Kidney (tissue), 14 donors: Measurements from ENCODE around the gene TRAPPC8. TPM values are rescaled to one million over a fixed set of nuclear protein-coding genes. Genes with fewer than 3 reads are reported as not detected.

ENCODE experiments used
- DNase-seq, 5 donors: peaks; one replicate each; pipeline ENCODE4 v3.0.0-alpha.2; 2013 to 2020
- FAIRE-seq: peaks from 2 replicates; lab custom pipeline; 2012; peaks lifted over from hg19 to GRCh38; lab: Jason Lieb, UNC
- H3K27ac ChIP-seq, 2 donors: one replicate each; pipeline ENCODE4 v1.7.0; 2013; ENCODE audit warnings: low read depth in 2 of 2, low read length in 2 of 2, inconsistent platforms in 1 of 2
- H3K27me3 ChIP-seq: one replicate; pipeline ENCODE4 v1.7.1; 2013; ENCODE audit warnings: low read length, inconsistent platforms; ENCODE audit not compliant: control insufficient read depth, insufficient read depth
- H3K36me3 ChIP-seq, 3 donors: one replicate each; pipeline versions ENCODE4 v1.7.0 to v1.7.1; 2013; ENCODE audit warnings: low read length in 3 of 3, control low read depth in 1 of 3, inconsistent platforms in 1 of 3; ENCODE audit not compliant: insufficient read depth in 3 of 3, control insufficient read depth in 2 of 3
- H3K4me1 ChIP-seq, 3 donors: one replicate each; pipeline versions ENCODE4 v1.7.0 to v1.7.1; 2013; ENCODE audit warnings: low read length in 3 of 3, inconsistent platforms in 1 of 3, low read depth in 1 of 3; ENCODE audit not compliant: control insufficient read depth in 2 of 3, insufficient read depth in 2 of 3
- H3K4me3 ChIP-seq, 3 donors: one replicate each; pipeline versions ENCODE4 v1.7.0 to v1.8.1; 2013; ENCODE audit warnings: low read length in 3 of 3, control low read depth in 1 of 3, inconsistent platforms in 1 of 3
- H3K9ac ChIP-seq, 3 donors: one replicate each; pipeline versions ENCODE4 v1.7.0 to v1.7.1; 2013; ENCODE audit warnings: low read length in 3 of 3, control low read depth in 1 of 3, inconsistent platforms in 1 of 3
- H3K9me3 ChIP-seq, 3 donors: one replicate each; pipeline versions ENCODE4 v1.7.0 to v1.7.1; 2013; ENCODE audit warnings: low read length in 3 of 3, control low read depth in 1 of 3, inconsistent platforms in 1 of 3; ENCODE audit not compliant: control insufficient read depth in 2 of 3, insufficient read depth in 1 of 3
- CTCF ChIP-seq: IDR thresholded peaks from 3 replicates; pipeline ENCODE4 v1.5.1; 2012; ENCODE audit warnings: mild to moderate bottlenecking, moderate library complexity, borderline replicate concordance; ENCODE audit not compliant: insufficient read depth; ENCODE audit errors: extremely low read depth
- intact Hi-C: fragments of 100-400 bp; cut with DNase I; formaldehyde crosslinking; loops from one replicate; pipeline ENCODE4 v1.11.1; 2022
- polyA plus RNA-seq: library from polyadenylated mRNA; stranded (reverse); fragments of 350-450 nt; fragmentation: Illumina TruSeq; extraction: RNeasy Lipid Tissue Mini Kit (QIAGEN cat#74804); gene quantifications from one replicate; pipeline ENCODE4 v1.2.3, GENCODE V29; 2014; ENCODE audit warnings: low read depth, low replicate concordance; ENCODE audit not compliant: insufficient read depth
- total RNA-seq: library from RNA; stranded (reverse); fragmentation: NEBNext Ultra II Directional; extraction: Animal tissue kit (Norgen Biotek cat#: 25700); gene quantifications from one replicate; pipeline ENCODE4 v1.2.1, GENCODE V29; 2021
- donor health status: control.
- donor health status: control.
- donor health status: control.
- donor health status: control.
- donor health status: control.
- donor health status: DM: yes; HTN: yes; CAD: no.
- donor health status: Normal renal cell carcinoma (clear cell type).

Gene TRAPPC8
- total and polyA plus RNA-seq, 2 donors from 2014 or later, result 28.7 to 44.6 TPM

- H3K27ac ChIP-seq, result no peak overlapping the region
- no peaks in the 10 kb centered on the region for H3K9me3 ChIP-seq
- H3K9ac ChIP-seq, result no peak overlapping the region
- intact Hi-C loops, result no loop called here
- peak; percentile 19 for FAIRE-seq
- TF ChIP-seq CTCF, result no peak
- no peaks in the 10 kb centered on the region for H3K36me3 ChIP-seq
- no peaks in the 10 kb centered on the region for H3K27me3 ChIP-seq
- DNase-seq, result no peak
- H3K4me3 ChIP-seq, result no peak overlapping the region
- H3K4me1 ChIP-seq, result peaks cover 0 to 8% (median 0%) of the 10 kb centered on the region in 3 donors
Measured at GRCh38 chr18:31983976-31984375, 41.0 kb upstream of the TRAPPC8 start.

- H3K27ac ChIP-seq, result no peak overlapping the region
- intact Hi-C loops, result no loop called here
Measured at GRCh38 chr18:31983020-31983419, 40.1 kb upstream of the TRAPPC8 start.

GRCh38 chr18:31980863-31981262, 37.9 kb upstream of the TRAPPC8 start:
- Histone ChIP-seq H3K4me1 (peaks cover 0 to 8% (median 0%) of the 10 kb centered on the region in 3 donors), H3K4me3 (no peak overlapping the region), H3K9ac (no peak overlapping the region), H3K27me3 (no peaks in the 10 kb centered on the region), H3K9me3 (no peaks in the 10 kb centered on the region), H3K36me3 (no peaks in the 10 kb centered on the region), H3K27ac (no peak overlapping the region)
- intact Hi-C loops, result no loop called here
- DNase-seq, result no peak
- TF ChIP-seq CTCF, result no peak
- no peak for FAIRE-seq

More at GRCh38 chr18:31983020-31983419, 40.1 kb upstream of the TRAPPC8 start:
- Histone ChIP-seq H3K9ac (no peak overlapping the region), H3K4me1 (peaks cover 0 to 8% (median 0%) of the 10 kb centered on the region in 3 donors), H3K4me3 (no peak overlapping the region), H3K27me3 (no peaks in the 10 kb centered on the region), H3K36me3 (no peaks in the 10 kb centered on the region), H3K9me3 (no peaks in the 10 kb centered on the region)
- DNase-seq (no peak), FAIRE-seq (no peak)
- TF ChIP-seq CTCF, result no peak

GRCh38 chr18:31979714-31980113, 36.8 kb upstream of the TRAPPC8 start:
- FAIRE-seq (no peak), DNase-seq (no peak)
- no peak for TF ChIP-seq CTCF
- H3K9me3 ChIP-seq, result peaks cover 0 to 2% (median 0%) of the 10 kb centered on the region in 3 donors
- no peak overlapping the region for H3K27ac ChIP-seq
- H3K4me1 ChIP-seq, result peaks cover 0 to 8% (median 0%) of the 10 kb centered on the region in 3 donors
- no peaks in the 10 kb centered on the region for H3K36me3 ChIP-seq
- H3K9ac ChIP-seq, result no peak overlapping the region
- intact Hi-C loops, result no loop called here
- H3K4me3 ChIP-seq, result no peak overlapping the region
- H3K27me3 ChIP-seq, result no peaks in the 10 kb centered on the region
